Retinal pigment epithelial cell (primary cell): Measurements from ENCODE around the gene LRRC71.

Experiments used
- DNase-seq: peaks from one replicate; pipeline ENCODE4 v3.0.0-alpha.2; 2010; ENCODE audit warnings: low read depth
- H3K4me3 ChIP-seq: 2 replicates; pipeline ENCODE4 v1.5.1; 2011; ENCODE audit warnings: mild to moderate bottlenecking, low read length, control low read depth, moderate library complexity
- CTCF ChIP-seq: conservative IDR thresholded peaks from 2 replicates; pipeline ENCODE4 v1.5.1; 2011; ENCODE audit warnings: low read depth, low read length, control low read depth, inconsistent platforms

Gene LRRC71

GRCh38 chr1:156877433-156878170 lies 42.8 kb upstream of the LRRC71 start:
- H3K4me3 ChIP-seq = no peak overlapping the region
- TF ChIP-seq CTCF = no peak
- DNase-seq = no peak

GRCh38 chr1:156879876-156880275 lies 40.6 kb upstream of the LRRC71 start:
- no peak for DNase-seq
- H3K4me3 ChIP-seq = no peak overlapping the region
- no peak for TF ChIP-seq CTCF

- TF ChIP-seq CTCF = no peak
Measured at GRCh38 chr1:156880473-156880872, 40.0 kb upstream of the LRRC71 start.

GRCh38 chr1:156881101-156881500 lies 39.3 kb upstream of the LRRC71 start:
- H3K4me3 ChIP-seq = no peak overlapping the region
- TF ChIP-seq CTCF = no peak
- DNase-seq = no peak

More at GRCh38 chr1:156880473-156880872, 40.0 kb upstream of the LRRC71 start:
- H3K4me3 ChIP-seq = no peak overlapping the region
- DNase-seq = no peak

- no peak for TF ChIP-seq CTCF
- DNase-seq = no peak
- H3K4me3 ChIP-seq = no peak overlapping the region
Measured at GRCh38 chr1:156881663-156882062, 38.8 kb upstream of the LRRC71 start.

- DNase-seq = no peak
- no peak for TF ChIP-seq CTCF
- no peak overlapping the region for H3K4me3 ChIP-seq
Measured at GRCh38 chr1:156882543-156882942, 37.9 kb upstream of the LRRC71 start.

- DNase-seq = no peak
- no peak for TF ChIP-seq CTCF
- H3K4me3 ChIP-seq = no peak overlapping the region
Measured at GRCh38 chr1:156883919-156884318, 36.5 kb upstream of the LRRC71 start.
